A673 (cell line): ENCODE data around the gene PROZ.

Experiments used
- EZH2 ChIP-seq: fragments of 200-600 bp; sonication (generic); IDR thresholded peaks from 2 replicates; pipeline ENCODE4 v1.6.1; 2017; ENCODE audit warnings: borderline replicate concordance, low read depth, mild to moderate bottlenecking, mixed read lengths, antibody characterized with exemption, low read length; ENCODE audit not compliant: poor library complexity, severe bottlenecking
- TF ChIP-seq, protein P1 (sequence below): fragments of 300-800, 200-600 bp; sonication (generic); conservative IDR thresholded peaks from 2 replicates; pipeline ENCODE4 v1.5.1; 2017; ENCODE audit warnings: low read depth, mild to moderate bottlenecking, antibody characterized with exemption, low read length, moderate library complexity, mixed read lengths

DNA sequence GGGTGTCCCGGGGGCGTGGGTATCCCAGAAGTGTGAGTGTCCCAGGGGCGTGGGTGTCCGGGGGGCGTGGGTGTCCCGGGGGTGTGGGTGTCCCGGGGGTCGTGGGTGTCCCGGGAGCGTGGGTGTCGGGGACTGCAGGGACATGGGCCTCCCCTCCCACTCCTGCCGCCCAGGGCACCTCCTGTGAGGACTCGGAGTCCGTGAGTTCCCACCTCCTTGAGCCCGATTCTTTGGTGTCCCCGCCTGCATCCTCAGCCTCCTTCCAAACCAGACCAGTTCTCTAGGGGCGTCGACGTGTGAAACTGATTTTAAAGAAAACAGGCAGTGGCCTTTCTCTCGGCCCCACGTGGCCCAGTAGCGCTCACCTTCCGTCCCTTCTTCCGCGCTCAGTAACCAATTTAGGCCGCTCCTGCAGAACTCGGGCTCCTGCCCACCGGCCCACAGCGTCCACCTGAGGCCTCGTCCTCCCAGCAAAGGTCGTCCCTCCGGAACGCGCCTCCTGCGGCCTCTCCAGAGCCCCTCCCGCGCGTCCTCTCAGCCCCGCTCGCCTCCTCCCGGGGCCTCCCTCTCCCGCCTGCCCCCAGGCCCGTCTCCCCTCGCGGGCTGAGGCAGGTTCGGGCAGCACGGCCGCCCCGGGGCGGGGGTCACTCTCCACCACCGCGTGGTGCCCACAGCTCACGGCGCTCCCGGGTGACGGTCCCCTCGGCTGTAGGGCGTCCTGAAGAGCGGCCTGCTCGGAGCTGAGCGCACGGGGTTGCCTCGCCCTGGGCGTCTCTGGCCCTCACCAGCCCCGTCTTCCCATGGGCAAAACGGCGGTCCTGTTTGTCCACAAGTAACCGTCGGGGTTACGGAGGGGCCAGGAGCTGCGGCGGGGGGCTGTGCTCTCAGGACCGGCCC lies 49.0 kb upstream of the PROZ start:
- TF ChIP-seq, protein P1, sequence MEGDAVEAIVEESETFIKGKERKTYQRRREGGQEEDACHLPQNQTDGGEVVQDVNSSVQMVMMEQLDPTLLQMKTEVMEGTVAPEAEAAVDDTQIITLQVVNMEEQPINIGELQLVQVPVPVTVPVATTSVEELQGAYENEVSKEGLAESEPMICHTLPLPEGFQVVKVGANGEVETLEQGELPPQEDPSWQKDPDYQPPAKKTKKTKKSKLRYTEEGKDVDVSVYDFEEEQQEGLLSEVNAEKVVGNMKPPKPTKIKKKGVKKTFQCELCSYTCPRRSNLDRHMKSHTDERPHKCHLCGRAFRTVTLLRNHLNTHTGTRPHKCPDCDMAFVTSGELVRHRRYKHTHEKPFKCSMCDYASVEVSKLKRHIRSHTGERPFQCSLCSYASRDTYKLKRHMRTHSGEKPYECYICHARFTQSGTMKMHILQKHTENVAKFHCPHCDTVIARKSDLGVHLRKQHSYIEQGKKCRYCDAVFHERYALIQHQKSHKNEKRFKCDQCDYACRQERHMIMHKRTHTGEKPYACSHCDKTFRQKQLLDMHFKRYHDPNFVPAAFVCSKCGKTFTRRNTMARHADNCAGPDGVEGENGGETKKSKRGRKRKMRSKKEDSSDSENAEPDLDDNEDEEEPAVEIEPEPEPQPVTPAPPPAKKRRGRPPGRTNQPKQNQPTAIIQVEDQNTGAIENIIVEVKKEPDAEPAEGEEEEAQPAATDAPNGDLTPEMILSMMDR, result no peak
- TF ChIP-seq EZH2, result no peak
